Colonic mucosa (tissue), 4 donors: ENCODE data around the gene SLC13A5. TPM values are rescaled to one million over a fixed set of nuclear protein-coding genes. Genes with fewer than 3 reads are reported as not detected.

ENCODE experiments used
- DNase-seq: peaks from one replicate; pipeline ENCODE4 v3.0.0-alpha.2; 2020
- H3K27ac ChIP-seq: fragments of 200-600 bp; one replicate; pipeline ENCODE4 v1.8.0; 2021
- H3K27me3 ChIP-seq: fragments of 200-600 bp; one replicate; pipeline ENCODE4 v1.8.0; 2021
- H3K36me3 ChIP-seq: fragments of 200-600 bp; one replicate; pipeline ENCODE4 v1.8.0; 2021
- H3K4me1 ChIP-seq: fragments of 200-600 bp; one replicate; pipeline ENCODE4 v1.8.0; 2021; ENCODE audit warnings: mild to moderate bottlenecking
- H3K4me3 ChIP-seq: fragments of 200-600 bp; one replicate; pipeline ENCODE4 v1.8.0; 2021
- H3K9ac ChIP-seq, 2 donors: one replicate each; pipeline ENCODE4 v1.7.0; 2013; ENCODE audit warnings: control low read depth in 2 of 2, low read depth in 2 of 2, low read length in 2 of 2
- H3K9me3 ChIP-seq: fragments of 200-600 bp; one replicate; pipeline ENCODE4 v1.8.0; 2021
- intact Hi-C: fragments of 100-400 bp; cut with DNase I; formaldehyde crosslinking; loops from one replicate; pipeline ENCODE4 v1.14.1; 2022
- total RNA-seq, 2 donors: library from RNA; stranded (reverse); fragmentation: NEBNext Ultra II Directional in 1 of 2; extraction: Animal tissue kit (Norgen Biotek cat#: 25700) in 1 of 2; gene quantifications; one replicate each; pipeline ENCODE4 v1.2.1, GENCODE V29; 2021
- TF ChIP-seq, protein P1 (sequence below): fragments of 200-600 bp; IDR thresholded peaks from one replicate; pipeline ENCODE4 v1.8.0; 2022; ENCODE audit warnings: antibody characterized with exemption, mild to moderate bottlenecking
- donor health status: healthy.
- donor health status: DM: no; HTN: no; CAD: no.
- donor health status: DM: no; HTN: no; CAD: no.

SLC13A5 gene
- total RNA-seq, 2 donors from 2014 or later, result 0.62 TPM; not detected in 1

DNA sequence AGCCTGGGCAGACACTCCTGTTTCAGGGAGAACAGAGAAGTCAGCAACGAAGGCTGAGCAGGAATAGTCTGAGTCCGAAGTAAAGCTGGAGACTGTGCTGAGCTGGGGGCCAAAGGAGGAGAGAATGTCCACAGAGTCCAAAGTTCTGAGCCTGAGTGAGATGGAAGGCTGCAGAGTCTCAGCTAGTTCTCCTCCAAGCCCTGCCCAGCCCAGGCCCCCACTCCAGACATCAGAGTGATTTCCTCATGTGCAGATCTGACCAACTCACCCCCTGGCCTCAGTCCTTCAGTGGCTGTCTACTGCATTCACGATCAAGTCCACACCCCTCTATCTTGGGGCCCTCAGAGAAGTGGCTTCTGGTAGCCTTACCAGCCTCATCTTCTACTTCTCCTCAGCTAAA, 21.6 kb downstream of the SLC13A5 start:
- TF ChIP-seq, protein P1, sequence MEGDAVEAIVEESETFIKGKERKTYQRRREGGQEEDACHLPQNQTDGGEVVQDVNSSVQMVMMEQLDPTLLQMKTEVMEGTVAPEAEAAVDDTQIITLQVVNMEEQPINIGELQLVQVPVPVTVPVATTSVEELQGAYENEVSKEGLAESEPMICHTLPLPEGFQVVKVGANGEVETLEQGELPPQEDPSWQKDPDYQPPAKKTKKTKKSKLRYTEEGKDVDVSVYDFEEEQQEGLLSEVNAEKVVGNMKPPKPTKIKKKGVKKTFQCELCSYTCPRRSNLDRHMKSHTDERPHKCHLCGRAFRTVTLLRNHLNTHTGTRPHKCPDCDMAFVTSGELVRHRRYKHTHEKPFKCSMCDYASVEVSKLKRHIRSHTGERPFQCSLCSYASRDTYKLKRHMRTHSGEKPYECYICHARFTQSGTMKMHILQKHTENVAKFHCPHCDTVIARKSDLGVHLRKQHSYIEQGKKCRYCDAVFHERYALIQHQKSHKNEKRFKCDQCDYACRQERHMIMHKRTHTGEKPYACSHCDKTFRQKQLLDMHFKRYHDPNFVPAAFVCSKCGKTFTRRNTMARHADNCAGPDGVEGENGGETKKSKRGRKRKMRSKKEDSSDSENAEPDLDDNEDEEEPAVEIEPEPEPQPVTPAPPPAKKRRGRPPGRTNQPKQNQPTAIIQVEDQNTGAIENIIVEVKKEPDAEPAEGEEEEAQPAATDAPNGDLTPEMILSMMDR, result no peak
- DNase-seq, result no peak
- no peaks in the 10 kb centered on the region for H3K9me3 ChIP-seq
- no peak overlapping the region for H3K4me3 ChIP-seq
- intact Hi-C loops, result no loop called here
- H3K27ac ChIP-seq, result no peak overlapping the region
- no peak overlapping the region for H3K9ac ChIP-seq
- no peaks in the 10 kb centered on the region for H3K27me3 ChIP-seq
- no peaks in the 10 kb centered on the region for H3K36me3 ChIP-seq
- H3K4me1 ChIP-seq, result no peaks in the 10 kb centered on the region

DNA sequence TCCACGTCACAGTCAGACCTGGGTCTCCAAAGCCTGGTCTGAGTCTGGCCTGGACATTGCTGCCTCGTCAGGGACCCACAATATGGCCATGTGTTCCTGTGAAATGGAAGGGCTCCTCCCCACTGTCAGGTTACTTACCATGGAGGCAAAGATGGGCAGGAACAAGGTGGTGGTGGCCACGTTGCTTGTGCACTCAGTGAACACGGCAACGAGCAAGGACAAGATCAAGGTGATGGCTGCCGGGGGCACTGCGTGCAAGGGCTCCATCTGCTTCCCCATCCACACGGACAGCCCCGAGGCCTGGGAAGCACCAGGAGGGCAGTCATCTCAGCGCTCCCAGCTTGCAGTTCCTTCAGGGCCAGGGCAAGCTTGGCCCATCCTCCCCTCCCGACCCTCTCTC, 22.5 kb downstream of the SLC13A5 start:
- H3K27me3 ChIP-seq, result no peaks in the 10 kb centered on the region
- no peak overlapping the region for H3K27ac ChIP-seq
- no peaks in the 10 kb centered on the region for H3K4me1 ChIP-seq
- H3K9ac ChIP-seq, result no peak overlapping the region
- no peaks in the 10 kb centered on the region for H3K9me3 ChIP-seq
- intact Hi-C loops, result no loop called here
- no peak for DNase-seq
- no peak overlapping the region for H3K4me3 ChIP-seq
- TF ChIP-seq, protein P1, result no peak
- no peaks in the 10 kb centered on the region for H3K36me3 ChIP-seq

DNA sequence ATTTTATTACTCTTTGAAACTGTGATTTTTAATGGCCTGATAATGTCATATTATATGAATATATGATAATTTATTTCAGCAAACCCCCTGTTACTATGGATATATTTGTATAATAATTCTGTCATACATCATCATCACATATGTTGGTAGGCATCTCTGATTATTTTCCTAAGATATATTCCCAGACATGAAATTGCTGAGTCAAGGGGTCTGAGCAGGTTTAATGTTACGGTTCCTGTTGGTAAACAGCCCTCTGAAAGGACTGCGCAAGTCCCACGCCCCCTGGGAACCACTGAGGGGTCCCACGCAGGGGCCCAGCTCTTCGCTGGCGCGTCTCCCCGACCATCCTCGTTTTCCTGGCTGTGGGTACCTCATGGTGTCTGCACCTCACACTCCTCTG, 24.2 kb downstream of the SLC13A5 start:
- no peaks in the 10 kb centered on the region for H3K36me3 ChIP-seq
- H3K27me3 ChIP-seq, result no peaks in the 10 kb centered on the region
- H3K4me3 ChIP-seq, result no peak overlapping the region
- no peak overlapping the region for H3K9ac ChIP-seq
- no peak for DNase-seq
- H3K27ac ChIP-seq, result no peak overlapping the region
- intact Hi-C loops, result no loop called here
- TF ChIP-seq, protein P1, result no peak
- H3K9me3 ChIP-seq, result no peaks in the 10 kb centered on the region
- no peaks in the 10 kb centered on the region for H3K4me1 ChIP-seq

DNA sequence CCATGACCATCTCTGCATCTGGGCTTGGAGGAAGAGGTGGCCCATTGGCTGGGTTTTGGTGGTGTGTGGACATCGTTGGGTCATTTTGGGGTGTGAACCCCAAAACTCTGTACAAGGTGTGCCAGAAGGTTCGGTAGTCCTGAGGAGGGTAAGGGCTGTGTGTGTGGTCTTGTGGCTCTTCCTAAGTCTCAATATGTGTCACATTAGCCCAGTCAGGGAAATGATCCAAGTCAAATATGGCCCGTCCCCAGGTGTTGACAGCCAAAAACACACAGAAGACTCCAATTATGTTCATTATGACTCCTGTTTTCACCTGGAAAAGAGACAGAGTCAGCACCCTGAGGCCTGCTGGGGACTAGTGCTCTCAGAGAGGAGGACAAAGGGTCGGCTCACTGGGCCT, 27.1 kb downstream of the SLC13A5 start:
- no peaks in the 10 kb centered on the region for H3K4me1 ChIP-seq
- no peak for DNase-seq
- H3K9me3 ChIP-seq, result no peaks in the 10 kb centered on the region
- H3K36me3 ChIP-seq, result no peaks in the 10 kb centered on the region
- no peaks in the 10 kb centered on the region for H3K27me3 ChIP-seq
- TF ChIP-seq, protein P1, result no peak
- intact Hi-C loops, result no loop called here
- H3K4me3 ChIP-seq, result no peak overlapping the region
- no peak overlapping the region for H3K9ac ChIP-seq
- no peak overlapping the region for H3K27ac ChIP-seq

DNA sequence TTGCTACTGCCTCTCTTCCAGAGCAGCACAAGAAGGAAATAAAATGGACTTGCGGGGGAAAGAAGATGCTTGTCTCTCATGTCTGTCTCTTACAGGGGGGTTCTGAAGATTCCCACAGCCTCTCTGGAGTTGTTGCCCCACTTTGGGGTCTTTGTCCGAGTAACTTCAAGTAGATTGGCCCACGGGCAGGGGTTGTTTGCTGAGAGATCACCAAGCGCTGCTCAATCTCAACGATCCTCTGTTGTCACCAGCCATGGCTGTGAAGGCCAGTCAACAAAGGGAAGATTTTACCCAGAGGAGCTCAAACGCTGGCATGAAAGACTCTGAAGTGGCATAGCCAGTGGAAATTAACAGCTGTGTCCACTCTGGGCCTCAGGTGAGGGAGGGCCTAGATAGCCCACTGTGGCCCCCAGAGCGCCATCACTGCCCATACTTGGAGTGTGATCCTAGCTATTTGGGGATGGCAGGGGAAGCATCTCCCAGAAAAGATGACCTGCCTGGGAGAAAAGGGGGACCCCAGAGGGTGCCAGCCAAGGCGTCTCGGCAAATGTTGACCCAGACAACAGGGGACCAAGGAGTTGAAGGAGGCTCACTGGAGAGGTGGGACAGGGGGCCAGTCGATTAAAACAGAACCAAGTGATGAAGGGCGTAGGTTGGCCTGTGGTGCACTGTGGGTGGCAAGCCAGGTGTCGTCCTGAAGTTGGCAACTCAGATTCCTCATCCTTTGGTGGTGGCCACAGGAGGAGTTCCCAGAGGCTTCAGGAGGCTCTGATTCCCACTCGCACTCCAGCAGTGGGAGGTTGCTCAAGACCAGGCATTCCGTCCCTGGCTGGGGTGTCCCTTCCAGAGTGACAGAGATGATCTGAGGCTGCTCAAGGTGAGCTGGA, 28.0 kb downstream of the SLC13A5 start:
- DNase-seq, result no peak
- Histone ChIP-seq H3K4me1 (no peaks in the 10 kb centered on the region), H3K36me3 (no peaks in the 10 kb centered on the region), H3K9ac (no peak overlapping the region), H3K4me3 (no peak overlapping the region), H3K27me3 (no peaks in the 10 kb centered on the region), H3K27ac (no peak overlapping the region), H3K9me3 (no peaks in the 10 kb centered on the region)
- intact Hi-C loops, result no loop called here
- TF ChIP-seq, protein P1, result no peak
